Measurements from ENCODE around the gene VLDLR. TPM values are rescaled to one million over a fixed set of nuclear protein-coding genes. Genes with fewer than 3 reads are reported as not detected.

Gene VLDLR
- total RNA-seq, 6 experiments from 2014 or later: 0.72 to 12.9 (median 3.5) TPM

GRCh38 chr9:2622461-2623287 lies 1.1 kb downstream of the VLDLR start:
- intact Hi-C loops (cut with DNase I): no loop called here
- ATAC-seq (peak; percentile 20 to 38 (median 25)), DNase-seq (peak; percentile 31 to 57 (median 47))
- Histone ChIP-seq H3K27me3 (no peaks in the 10 kb centered on the region), H3K4me1 (peaks cover 0 to 17% (median 0%) of the 10 kb centered on the region in 4 donors), H3K9me3 (no peaks in the 10 kb centered on the region), H3K4me3 (peak overlapping the region; percentile 47 to 60 (median 48)), H3K27ac (peak overlapping the region in 2 of 3 donors; percentile 58 to 77), H3K36me3 (no peaks in the 10 kb centered on the region)
- no peak for TF ChIP-seq POLR2A (IDR thresholded peaks at IDR 0.05)
- TF ChIP-seq, protein P1, sequence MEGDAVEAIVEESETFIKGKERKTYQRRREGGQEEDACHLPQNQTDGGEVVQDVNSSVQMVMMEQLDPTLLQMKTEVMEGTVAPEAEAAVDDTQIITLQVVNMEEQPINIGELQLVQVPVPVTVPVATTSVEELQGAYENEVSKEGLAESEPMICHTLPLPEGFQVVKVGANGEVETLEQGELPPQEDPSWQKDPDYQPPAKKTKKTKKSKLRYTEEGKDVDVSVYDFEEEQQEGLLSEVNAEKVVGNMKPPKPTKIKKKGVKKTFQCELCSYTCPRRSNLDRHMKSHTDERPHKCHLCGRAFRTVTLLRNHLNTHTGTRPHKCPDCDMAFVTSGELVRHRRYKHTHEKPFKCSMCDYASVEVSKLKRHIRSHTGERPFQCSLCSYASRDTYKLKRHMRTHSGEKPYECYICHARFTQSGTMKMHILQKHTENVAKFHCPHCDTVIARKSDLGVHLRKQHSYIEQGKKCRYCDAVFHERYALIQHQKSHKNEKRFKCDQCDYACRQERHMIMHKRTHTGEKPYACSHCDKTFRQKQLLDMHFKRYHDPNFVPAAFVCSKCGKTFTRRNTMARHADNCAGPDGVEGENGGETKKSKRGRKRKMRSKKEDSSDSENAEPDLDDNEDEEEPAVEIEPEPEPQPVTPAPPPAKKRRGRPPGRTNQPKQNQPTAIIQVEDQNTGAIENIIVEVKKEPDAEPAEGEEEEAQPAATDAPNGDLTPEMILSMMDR (IDR thresholded peaks at IDR 0.05): no peak
- WGBS (ENCODE audit: insufficient coverage, low coverage, low lambda C conversion rate, missing lambda C conversion rate): 0% methylated on average over 5 of the region's 82 CpGs

GRCh38 chr9:2623288-2624050 lies 1.9 kb downstream of the VLDLR start:
- TF ChIP-seq POLR2A (IDR thresholded peaks at IDR 0.05): no peak
- TF ChIP-seq, protein P1 (IDR thresholded peaks at IDR 0.05): no peak
- H3K27ac ChIP-seq: peak overlapping the region in 2 of 3 donors; percentile 58 to 77
- no peaks in the 10 kb centered on the region for H3K9me3 ChIP-seq
- peak overlapping the region; percentile 47 to 60 (median 48) for H3K4me3 ChIP-seq
- intact Hi-C loops (cut with DNase I): no loop called here
- whole genome bisulfite sequencing (ENCODE audit: insufficient coverage, low coverage, low lambda C conversion rate, missing lambda C conversion rate): 16% methylated on average over 26 of the region's 34 CpGs
- DNase-seq (peak; percentile 51 to 84 (median 70)), ATAC-seq (peak; percentile 61 to 79 (median 66))
- H3K27me3 ChIP-seq: no peaks in the 10 kb centered on the region
- no peaks in the 10 kb centered on the region for H3K36me3 ChIP-seq
- H3K4me1 ChIP-seq: peaks cover 0 to 17% (median 0%) of the 10 kb centered on the region in 4 donors

- peak overlapping the region in 2 of 3 donors; percentile 47 to 60 for H3K4me3 ChIP-seq
Measured at GRCh38 chr9:2624051-2624682, 2.6 kb downstream of the VLDLR start.

GRCh38 chr9:2625427-2625826 lies 3.8 kb downstream of the VLDLR start:
- Histone ChIP-seq H3K4me3 (no peak overlapping the region), H3K9me3 (no peaks in the 10 kb centered on the region), H3K27ac (no peak overlapping the region), H3K36me3 (no peaks in the 10 kb centered on the region), H3K27me3 (no peaks in the 10 kb centered on the region), H3K4me1 (peaks cover 0 to 17% (median 0%) of the 10 kb centered on the region in 4 donors)
- TF ChIP-seq, protein P1 (IDR thresholded peaks at IDR 0.05): no peak
- no peak for TF ChIP-seq POLR2A (IDR thresholded peaks at IDR 0.05)
- ATAC-seq: no peak
- DNase-seq: no peak
- intact Hi-C loops (cut with DNase I): no loop called here
- WGBS (ENCODE audit: insufficient coverage, low coverage, low lambda C conversion rate, missing lambda C conversion rate): 79% methylated on average over 4 of the region's 4 CpGs

More at GRCh38 chr9:2624051-2624682, 2.6 kb downstream of the VLDLR start:
- Histone ChIP-seq H3K4me1 (peaks cover 0 to 17% (median 0%) of the 10 kb centered on the region in 4 donors), H3K27me3 (no peaks in the 10 kb centered on the region), H3K36me3 (no peaks in the 10 kb centered on the region), H3K9me3 (no peaks in the 10 kb centered on the region), H3K27ac (peak overlapping the region in 1 of 3 donors; percentile 58)
- no peak for DNase-seq
- intact Hi-C loops (cut with DNase I): no loop called here
- TF ChIP-seq, protein P1 (IDR thresholded peaks at IDR 0.05): no peak
- no peak for TF ChIP-seq POLR2A (IDR thresholded peaks at IDR 0.05)
- 56% methylated on average over 1 of the region's 1 CpG for WGBS (ENCODE audit: insufficient coverage, low coverage, low lambda C conversion rate, missing lambda C conversion rate)
- ATAC-seq: no peak
